Pancreas (tissue), 10 donors: ENCODE data around the gene KHDC4. TPM values are rescaled to one million over a fixed set of nuclear protein-coding genes. Genes with fewer than 3 reads are reported as not detected.
"Not testable (repeated sequence)": the region's sequence is repeated elsewhere in the genome, so short reads cannot be mapped to it uniquely, and the experiment has no call there.

ENCODE experiments used
- ATAC-seq, 4 donors: fragments of 200-7000 bp; cut with Tn5 transposase; one replicate each; pipeline versions ENCODE4 v1.8.0 to v1.9.1; 2020; ENCODE audit warnings: mild to moderate bottlenecking in 4 of 4, moderate library complexity in 4 of 4
- DNase-seq, 6 donors: peaks; one replicate each; pipeline ENCODE4 v3.0.0-alpha.2; 2020
- FAIRE-seq: peaks from 2 replicates; lab custom pipeline; 2012; peaks lifted over from hg19 to GRCh38; lab: Jason Lieb, UNC
- H3K27ac ChIP-seq, 4 donors: fragments of 200-600 bp; sonication (generic); 1 replicate in 3 of 4; 2 replicates in 1 of 4; pipeline versions ENCODE4 v1.5.0 to v1.8.0; 2020
- H3K27me3 ChIP-seq, 4 donors: fragments of 200-600 bp; one replicate each; pipeline ENCODE4 v1.8.0; 2021
- H3K36me3 ChIP-seq, 3 donors: fragments of 200-600 bp; sonication (generic) in 1 of 3; one replicate each; pipeline versions ENCODE4 v1.5.0 to v1.8.0; 2020 to 2021
- H3K4me1 ChIP-seq, 3 donors: fragments of 200-600 bp; one replicate each; pipeline ENCODE4 v1.8.0; 2021
- H3K4me3 ChIP-seq, 4 donors: fragments of 200-600 bp; sonication (generic) in 2 of 4; one replicate each; pipeline versions ENCODE4 v1.5.0 to v1.8.0; 2020 to 2021
- H3K9me3 ChIP-seq, 4 donors: fragments of 200-600 bp; one replicate each; pipeline ENCODE4 v1.8.0; 2021
- CTCF ChIP-seq, 4 donors: fragments of 200-600 bp; sonication (generic) in 3 of 4; IDR thresholded peaks; one replicate each; pipeline versions ENCODE4 v1.5.0 to v1.8.0; 2021; ENCODE audit warnings: antibody characterized with exemption in 4 of 4
- WGBS, 2 donors: extraction: QIAGEN DNeasy Blood & Tissue Kit; methylation state at CpG; one replicate each; pipeline ENCODE4 v1.1.7; 2013; 5-methylcytosine and 5-hydroxymethylcytosine counted together
- intact Hi-C, 3 donors: fragments of 100-400 bp; cut with DNase I; formaldehyde crosslinking; loops; one replicate each; pipeline versions ENCODE4 v1.11.1 to v1.14.2; 2022
- polyA plus RNA-seq, 2 donors: library from polyadenylated mRNA; stranded (reverse); fragments of 200-250 nt; gene quantifications; one replicate each; pipeline ENCODE4 v1.2.3, GENCODE V29; 2013
- total RNA-seq, 6 donors: library from RNA; stranded (reverse); fragmentation: NEBNext Ultra II Directional in 4 of 6; extraction: Animal tissue kit (Norgen Biotek cat#: 25700) in 4 of 6; gene quantifications; one replicate each; pipeline versions ENCODE4 v1.2.1 to v1.2.4, GENCODE V29; 2021 to 2023
- donor health status: healthy with polysubstance abuse.
- donor health status: DM: no; HTN: no; CAD: no; lungs with moderate emphysema.
- donor health status: DM: no; HTN: no; CAD: no.
- donor health status: control.
- donor health status: control.
- donor health status: Bipolar disorder and iron deficiency.
- donor health status: DM: yes; HTN: yes; CAD: no.
- donor health status: DM: no; HTN: no; CAD: no.
- donor health status: DM: no; HTN: no; CAD: no.
- donor health status: DM: yes; HTN: yes; CAD: no.

KHDC4 gene
- total and polyA plus RNA-seq, 8 donors = 11.9 to 32.8 (median 19.1) TPM

GRCh38 chr1:155931332-155932038 lies 2.7 kb downstream of the KHDC4 start:
- Histone ChIP-seq H3K27me3 (no peaks in the 10 kb centered on the region), H3K4me3 (peak overlapping the region in 3 of 4 donors; percentile 8 to 83 (median 14)), H3K9me3 (no peaks in the 10 kb centered on the region), H3K4me1 (peaks cover 22 to 38% (median 30%) of the 10 kb centered on the region in 3 donors), H3K36me3 (peaks cover 0 to 50% (median 17%) of the 10 kb centered on the region in 3 donors), H3K27ac (no peak overlapping the region)
- no peak for TF ChIP-seq CTCF (IDR thresholded peaks at IDR 0.05)
- DNase-seq (no peak), ATAC-seq (no peak), FAIRE-seq (no peak)
- intact Hi-C loops = no loop called here
- WGBS, 2 donors = 41 to 54% methylated on average over 7 of the region's 7 CpGs

GRCh38 chr1:155930725-155931124 lies 3.5 kb downstream of the KHDC4 start:
- DNase-seq, FAIRE-seq, H3K27me3 ChIP-seq, H3K27ac ChIP-seq, intact Hi-C loops, ATAC-seq, H3K9me3 ChIP-seq: not testable (repeated sequence)
- 26 to 36% methylated on average over 10 of the region's 10 CpGs for WGBS, 2 donors
- H3K36me3 ChIP-seq = peaks cover 0 to 57% (median 24%) of the 10 kb centered on the region in 3 donors
- H3K4me1 ChIP-seq = peaks cover 22 to 38% (median 30%) of the 10 kb centered on the region in 3 donors
- H3K4me3 ChIP-seq = peak overlapping the region in 2 of 4 donors; percentile 14 to 83

GRCh38 chr1:155929057-155929456 lies 5.2 kb downstream of the KHDC4 start:
- ATAC-seq = no peak

GRCh38 chr1:155925506-155925905 lies 8.7 kb downstream of the KHDC4 start:
- no peak for TF ChIP-seq CTCF (IDR thresholded peaks at IDR 0.05)
- 88% methylated on average over 2 of the region's 2 CpGs for WGBS, 2 donors
- FAIRE-seq (no peak), ATAC-seq (no peak), DNase-seq (no peak)
- Histone ChIP-seq H3K4me3 (no peak overlapping the region), H3K4me1 (peaks cover 0 to 7% (median 6%) of the 10 kb centered on the region in 3 donors), H3K9me3 (no peaks in the 10 kb centered on the region), H3K27me3 (no peaks in the 10 kb centered on the region), H3K27ac (no peak overlapping the region), H3K36me3 (peaks cover 9 to 97% (median 62%) of the 10 kb centered on the region in 3 donors)
- intact Hi-C loops = no loop called here

More at GRCh38 chr1:155929057-155929456, 5.2 kb downstream of the KHDC4 start:
- intact Hi-C loops = no loop called here
- WGBS, 2 donors = 51 to 53% methylated on average over 5 of the region's 5 CpGs
- H3K27ac ChIP-seq = no peak overlapping the region
- DNase-seq = no peak
- no peaks in the 10 kb centered on the region for H3K9me3 ChIP-seq
- peaks cover 3 to 74% (median 39%) of the 10 kb centered on the region in 3 donors for H3K36me3 ChIP-seq
- H3K4me1 ChIP-seq = peaks cover 22 to 38% (median 30%) of the 10 kb centered on the region in 3 donors
- H3K27me3 ChIP-seq = no peaks in the 10 kb centered on the region
- no peak overlapping the region for H3K4me3 ChIP-seq
- FAIRE-seq = no peak
- no peak for TF ChIP-seq CTCF (IDR thresholded peaks at IDR 0.05)

GRCh38 chr1:155920717-155921116 lies 13.5 kb downstream of the KHDC4 start:
- no peaks in the 10 kb centered on the region for H3K4me1 ChIP-seq
- ATAC-seq (peak in 1 of 4 donors; percentile 50), FAIRE-seq (no peak), DNase-seq (no peak)
- no peak for TF ChIP-seq CTCF (IDR thresholded peaks at IDR 0.05)
- H3K4me3 ChIP-seq = no peak overlapping the region
- H3K27ac ChIP-seq = no peak overlapping the region
- H3K9me3 ChIP-seq = no peaks in the 10 kb centered on the region
- H3K27me3 ChIP-seq = no peaks in the 10 kb centered on the region
- intact Hi-C loops = no loop called here
- peaks cover 17 to 94% (median 63%) of the 10 kb centered on the region in 3 donors for H3K36me3 ChIP-seq
- WGBS, 2 donors = 82 to 92% methylated on average over 3 of the region's 3 CpGs
